Nephron (organoid): ENCODE data around the gene MYCL.

ENCODE experiments used
- H3K27ac Mint-ChIP-seq, 3 experiments: 2 replicates each; pipeline ENCODE4 v1.8.0; 2020; ENCODE audit warnings: mixed read lengths in 3 of 3, mild to moderate bottlenecking in 2 of 3, moderate library complexity in 1 of 3
- H3K27me3 Mint-ChIP-seq: 2 replicates; pipeline ENCODE4 v1.8.0; 2021; ENCODE audit warnings: low read depth, mild to moderate bottlenecking, moderate library complexity, mixed read lengths
- H3K36me3 Mint-ChIP-seq: 2 replicates; pipeline ENCODE4 v1.8.0; 2020; ENCODE audit warnings: low read depth, mixed read lengths
- H3K4me1 Mint-ChIP-seq: 2 replicates; pipeline ENCODE4 v1.8.0; 2020; ENCODE audit warnings: mixed read lengths
- H3K4me3 Mint-ChIP-seq, 3 experiments: 2 replicates each; pipeline ENCODE4 v1.8.0; 2020; ENCODE audit warnings: mild to moderate bottlenecking in 3 of 3, mixed read lengths in 3 of 3, moderate library complexity in 2 of 3
- H3K9me3 Mint-ChIP-seq: 2 replicates; pipeline ENCODE4 v1.8.0; 2020; ENCODE audit warnings: mixed read lengths
- TF ChIP-seq, protein P1 (sequence below), 3 experiments: fragments of 200-600 bp; sonication (generic); IDR thresholded peaks; one replicate each; pipeline ENCODE4 v1.5.0; 2021; ENCODE audit warnings: antibody characterized with exemption in 3 of 3; ENCODE audit not compliant: unreplicated experiment in 3 of 3

Gene MYCL

DNA sequence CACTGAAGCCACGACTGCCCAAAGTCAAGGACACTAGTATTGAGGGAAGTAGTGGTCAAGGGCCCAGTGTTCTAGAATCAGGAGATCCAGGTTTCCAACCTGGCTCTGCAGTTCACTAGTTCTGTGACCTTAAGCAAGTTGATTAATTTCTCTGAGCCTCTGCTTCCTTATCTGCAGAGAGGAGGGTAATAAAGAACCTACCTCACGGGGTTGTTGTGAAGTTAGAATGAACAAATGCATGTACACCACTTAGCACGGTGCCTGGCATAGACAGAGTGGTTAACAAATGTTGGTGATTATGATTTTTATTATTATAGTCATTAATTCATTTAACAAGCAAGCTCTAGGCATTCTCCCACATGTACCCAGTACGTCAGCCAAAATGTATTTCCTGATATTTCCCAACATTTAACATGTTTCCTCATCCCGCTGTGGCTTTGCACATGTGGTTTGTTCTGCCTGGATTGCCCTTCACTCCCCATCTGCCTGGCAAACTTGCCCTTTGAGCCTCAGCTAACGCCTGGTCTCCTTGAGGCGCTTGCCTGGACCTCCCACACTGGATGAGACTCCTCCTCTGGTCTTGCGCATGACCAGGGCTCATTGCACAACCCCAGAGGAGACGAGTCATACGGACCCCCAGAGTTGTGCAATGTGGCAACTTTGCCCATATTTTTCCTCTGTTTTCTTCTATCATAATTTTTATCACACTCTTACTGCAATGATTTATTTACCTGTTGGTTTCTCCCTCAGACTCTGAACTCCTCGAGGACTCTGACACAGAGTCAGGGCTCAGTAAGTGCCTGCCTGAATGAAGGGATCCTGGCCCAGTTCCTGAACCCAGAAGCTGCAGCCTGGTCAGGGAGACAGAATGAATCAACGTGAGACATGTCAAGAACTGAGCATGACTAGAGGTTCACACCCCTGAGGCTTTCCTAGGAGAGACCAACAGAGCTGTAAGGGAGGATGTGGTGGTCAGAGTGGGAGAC is 32.5 kb upstream of the MYCL start:
- peaks cover 2% of the 10 kb centered on the region for H3K9me3 Mint-ChIP-seq
- no peak overlapping the region for H3K4me3 Mint-ChIP-seq
- peaks cover 12% of the 10 kb centered on the region for H3K27me3 Mint-ChIP-seq
- H3K36me3 Mint-ChIP-seq = no peaks in the 10 kb centered on the region
- H3K27ac Mint-ChIP-seq = peak overlapping the region in 1 of 3 experiments; percentile 37
- TF ChIP-seq, protein P1, sequence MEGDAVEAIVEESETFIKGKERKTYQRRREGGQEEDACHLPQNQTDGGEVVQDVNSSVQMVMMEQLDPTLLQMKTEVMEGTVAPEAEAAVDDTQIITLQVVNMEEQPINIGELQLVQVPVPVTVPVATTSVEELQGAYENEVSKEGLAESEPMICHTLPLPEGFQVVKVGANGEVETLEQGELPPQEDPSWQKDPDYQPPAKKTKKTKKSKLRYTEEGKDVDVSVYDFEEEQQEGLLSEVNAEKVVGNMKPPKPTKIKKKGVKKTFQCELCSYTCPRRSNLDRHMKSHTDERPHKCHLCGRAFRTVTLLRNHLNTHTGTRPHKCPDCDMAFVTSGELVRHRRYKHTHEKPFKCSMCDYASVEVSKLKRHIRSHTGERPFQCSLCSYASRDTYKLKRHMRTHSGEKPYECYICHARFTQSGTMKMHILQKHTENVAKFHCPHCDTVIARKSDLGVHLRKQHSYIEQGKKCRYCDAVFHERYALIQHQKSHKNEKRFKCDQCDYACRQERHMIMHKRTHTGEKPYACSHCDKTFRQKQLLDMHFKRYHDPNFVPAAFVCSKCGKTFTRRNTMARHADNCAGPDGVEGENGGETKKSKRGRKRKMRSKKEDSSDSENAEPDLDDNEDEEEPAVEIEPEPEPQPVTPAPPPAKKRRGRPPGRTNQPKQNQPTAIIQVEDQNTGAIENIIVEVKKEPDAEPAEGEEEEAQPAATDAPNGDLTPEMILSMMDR (IDR thresholded peaks at IDR 0.05; ENCODE audit: unreplicated experiment in 3 of 3) = no peak
- H3K4me1 Mint-ChIP-seq = no peaks in the 10 kb centered on the region

DNA sequence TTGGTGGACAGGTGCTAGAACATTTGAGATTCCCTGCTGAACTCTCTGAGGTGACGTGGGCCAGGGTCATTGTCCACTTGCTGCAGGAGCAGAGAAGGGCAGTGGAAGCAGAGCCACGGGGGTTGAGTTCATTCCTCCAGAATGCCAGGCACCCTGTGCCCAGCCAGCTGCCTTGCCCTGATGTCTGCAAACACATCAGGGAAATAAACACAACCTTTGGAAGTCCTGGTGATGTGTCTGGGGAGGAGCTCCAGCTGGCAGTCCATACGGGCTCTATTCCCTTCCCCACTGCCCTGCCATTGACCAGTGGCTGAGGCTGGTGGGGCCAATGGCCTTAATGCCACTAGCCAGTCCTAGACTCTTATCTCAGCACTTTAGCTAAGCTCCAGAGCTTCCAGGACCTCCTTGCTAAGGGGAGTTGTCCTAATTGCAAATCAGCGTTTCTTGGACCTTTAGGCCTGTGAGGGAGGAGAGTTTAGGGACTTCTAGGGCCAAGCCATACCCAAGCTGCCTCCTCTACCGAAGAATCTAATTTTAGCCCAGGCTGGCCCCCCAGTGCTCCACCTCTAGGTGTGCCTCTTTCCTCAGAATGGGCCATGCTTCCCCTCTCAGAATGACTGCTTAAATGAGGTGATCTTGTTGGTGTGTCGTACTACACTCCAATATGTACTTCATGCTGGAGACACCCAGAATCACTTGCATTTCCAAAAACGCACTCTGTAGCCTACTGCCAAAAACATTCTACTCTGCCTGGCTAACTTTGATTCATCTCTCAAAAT is 27.3 kb upstream of the MYCL start:
- Mint-ChIP-seq H3K4me3 (no peak overlapping the region), H3K27me3 (peaks cover 17% of the 10 kb centered on the region), H3K9me3 (no peaks in the 10 kb centered on the region), H3K27ac (no peak overlapping the region), H3K4me1 (peaks cover 6% of the 10 kb centered on the region), H3K36me3 (no peaks in the 10 kb centered on the region)
- TF ChIP-seq, protein P1 (IDR thresholded peaks at IDR 0.05; ENCODE audit: unreplicated experiment in 3 of 3) = no peak

DNA sequence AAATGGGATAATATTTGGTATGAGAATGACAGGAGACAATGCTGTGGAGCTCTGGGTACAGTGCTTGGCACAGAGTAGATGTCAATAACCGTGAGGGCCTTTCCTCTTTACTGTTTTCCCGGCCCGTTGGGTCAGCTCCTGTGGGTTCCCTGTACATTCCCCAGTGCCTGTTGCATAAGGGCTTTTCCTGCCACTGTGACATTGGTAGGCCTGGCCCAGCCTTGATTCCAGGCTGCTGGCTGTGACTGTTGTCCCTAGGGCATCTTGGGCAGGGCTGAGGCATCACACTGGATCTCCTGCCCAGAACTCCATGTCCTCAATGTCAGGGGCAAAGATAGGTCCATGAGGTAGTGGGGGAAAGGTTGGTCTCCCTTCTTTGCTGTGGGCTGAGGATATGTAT is 25.8 kb upstream of the MYCL start:
- TF ChIP-seq, protein P1 (IDR thresholded peaks at IDR 0.05; ENCODE audit: unreplicated experiment in 3 of 3) = no peak
- H3K9me3 Mint-ChIP-seq = no peaks in the 10 kb centered on the region
- H3K4me3 Mint-ChIP-seq = no peak overlapping the region
- peaks cover 6% of the 10 kb centered on the region for H3K4me1 Mint-ChIP-seq
- peaks cover 28% of the 10 kb centered on the region for H3K27me3 Mint-ChIP-seq
- no peaks in the 10 kb centered on the region for H3K36me3 Mint-ChIP-seq
- no peak overlapping the region for H3K27ac Mint-ChIP-seq

DNA sequence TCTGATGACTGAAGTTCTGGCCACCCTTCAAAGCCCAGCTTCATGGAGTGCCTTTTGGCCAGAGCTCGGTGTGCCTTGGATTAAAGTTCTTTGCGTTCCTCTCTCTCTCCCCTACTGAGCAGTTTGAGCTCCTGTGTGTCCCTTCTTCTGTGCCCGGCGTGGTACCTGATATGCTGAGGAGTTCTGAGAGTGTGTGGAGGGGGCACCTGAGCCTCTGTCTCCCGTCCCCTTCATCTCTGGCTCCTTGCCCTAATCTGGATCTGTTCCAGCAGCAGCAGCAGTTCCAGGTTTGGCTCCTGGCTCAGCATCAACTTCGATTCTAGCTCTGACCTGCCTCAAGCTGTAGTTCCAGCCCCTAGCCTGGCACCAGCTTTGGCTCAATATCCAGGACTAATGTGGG is 25.1 kb upstream of the MYCL start:
- H3K36me3 Mint-ChIP-seq = no peaks in the 10 kb centered on the region
- H3K4me3 Mint-ChIP-seq = no peak overlapping the region
- peaks cover 35% of the 10 kb centered on the region for H3K27me3 Mint-ChIP-seq
- H3K27ac Mint-ChIP-seq = no peak overlapping the region
- H3K9me3 Mint-ChIP-seq = no peaks in the 10 kb centered on the region
- H3K4me1 Mint-ChIP-seq = peaks cover 6% of the 10 kb centered on the region
- TF ChIP-seq, protein P1 (IDR thresholded peaks at IDR 0.05; ENCODE audit: unreplicated experiment in 3 of 3) = no peak

DNA sequence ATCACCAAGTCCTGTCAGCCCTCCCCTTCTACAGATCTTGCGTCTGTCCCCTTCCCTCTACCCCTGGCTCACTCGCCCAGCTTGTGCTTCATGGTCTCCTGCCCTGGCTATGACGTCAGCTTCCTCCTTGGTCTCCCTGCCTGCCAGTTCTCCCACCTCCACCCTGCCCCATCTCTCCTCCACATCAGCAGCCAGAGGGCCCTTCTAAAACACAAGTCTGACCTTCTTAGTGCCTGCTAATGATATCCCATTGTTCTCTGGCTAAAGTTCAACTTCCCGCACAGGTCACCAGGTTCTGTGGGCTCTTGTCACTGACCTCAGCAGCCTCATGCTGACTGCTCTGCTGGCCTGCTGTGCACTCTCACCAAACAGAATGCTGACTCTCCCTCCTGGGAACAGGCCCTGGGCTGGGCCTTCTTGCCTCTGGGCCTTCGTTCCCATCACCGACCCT is 24.7 kb upstream of the MYCL start:
- TF ChIP-seq, protein P1 (IDR thresholded peaks at IDR 0.05; ENCODE audit: unreplicated experiment in 3 of 3) = no peak
- no peaks in the 10 kb centered on the region for H3K9me3 Mint-ChIP-seq
- no peak overlapping the region for H3K27ac Mint-ChIP-seq
- H3K36me3 Mint-ChIP-seq = no peaks in the 10 kb centered on the region
- H3K4me1 Mint-ChIP-seq = peaks cover 6% of the 10 kb centered on the region
- peaks cover 40% of the 10 kb centered on the region for H3K27me3 Mint-ChIP-seq
- H3K4me3 Mint-ChIP-seq = no peak overlapping the region
